Lung (tissue), 12 donors: ENCODE results near the gene FAM117B. TPM values are rescaled to one million over a fixed set of nuclear protein-coding genes. Genes with fewer than 3 reads are reported as not detected.

Experiments used
- ATAC-seq: fragments of 200-7000 bp; cut with Tn5 transposase; one replicate; pipeline ENCODE4 v1.9.1; 2020; ENCODE audit warnings: moderate number of reproducible peaks; ENCODE audit not compliant: insufficient read depth, low FRiP score
- DNase-seq, 3 donors: peaks; one replicate each; pipeline ENCODE4 v3.0.0-alpha.2; 2013 to 2017
- H3K27ac ChIP-seq, 2 donors: one replicate each; pipeline ENCODE4 v1.5.1; 2013; ENCODE audit warnings: mild to moderate bottlenecking in 2 of 2, moderate library complexity in 2 of 2, control low read depth in 1 of 2, inconsistent platforms in 1 of 2, low read depth in 1 of 2, low read length in 1 of 2
- H3K27me3 ChIP-seq, 3 donors: one replicate each; pipeline ENCODE4 v1.5.1; 2013; ENCODE audit warnings: low read length in 2 of 3; ENCODE audit not compliant: control insufficient read depth in 3 of 3, insufficient read depth in 3 of 3
- H3K36me3 ChIP-seq, 4 donors: one replicate each; pipeline ENCODE4 v1.5.1; 2013; ENCODE audit warnings: low read length in 4 of 4, mild to moderate bottlenecking in 1 of 4, moderate library complexity in 1 of 4; ENCODE audit not compliant: control insufficient read depth in 4 of 4, insufficient read depth in 4 of 4
- H3K4me1 ChIP-seq, 5 donors: one replicate each; pipeline ENCODE4 v1.5.1; 2013; ENCODE audit warnings: low read length in 5 of 5, mild to moderate bottlenecking in 2 of 5, moderate library complexity in 1 of 5; ENCODE audit not compliant: control insufficient read depth in 5 of 5, insufficient read depth in 5 of 5
- H3K4me3 ChIP-seq: one replicate; pipeline ENCODE4 v1.5.1; 2013; ENCODE audit warnings: mild to moderate bottlenecking, control low read depth, moderate library complexity
- H3K9ac ChIP-seq, 2 donors: one replicate each; pipeline ENCODE4 v1.5.1; 2013; ENCODE audit warnings: low read length in 2 of 2, control low read depth in 1 of 2; ENCODE audit not compliant: insufficient read depth in 1 of 2
- H3K9me3 ChIP-seq, 4 donors: one replicate each; pipeline ENCODE4 v1.5.1; 2013; ENCODE audit warnings: low read length in 3 of 4, mild to moderate bottlenecking in 1 of 4, moderate library complexity in 1 of 4; ENCODE audit not compliant: control insufficient read depth in 4 of 4, insufficient read depth in 3 of 4
- CTCF ChIP-seq: IDR thresholded peaks from 2 replicates; pipeline ENCODE4 v1.5.1; 2012; ENCODE audit warnings: mild to moderate bottlenecking; ENCODE audit errors: control extremely low read depth, extremely low read depth
- WGBS, 2 donors: extraction: QIAGEN DNeasy Blood & Tissue Kit; methylation state at CpG; one replicate each; pipeline ENCODE4 v1.1.7; 2013; 5-methylcytosine and 5-hydroxymethylcytosine counted together
- polyA plus RNA-seq, 2 donors: library from polyadenylated mRNA; stranded (reverse); fragments of 200-250 nt; gene quantifications; one replicate each; pipeline ENCODE4 v1.2.1, GENCODE V29; 2013
- total RNA-seq, 2 donors: library from RNA; depleted of rRNA in 1 of 2; stranded (reverse); fragments of >200 nt in 1 of 2; gene quantifications; one replicate each; pipeline ENCODE4 v1.2.1, GENCODE V29; 2014 to 2021
- donor health status: control.
- donor health status: control.
- donor health status: Bipolar disorder and iron deficiency.
- donor health status: healthy.
- donor health status: DM: yes; HTN: yes; CAD: no.

FAM117B gene
- total and polyA plus RNA-seq, 4 donors: 1.4 to 19.9 (median 4.5) TPM

GRCh38 chr2:202760848-202761247, 126.1 kb downstream of the FAM117B start:
- H3K9ac ChIP-seq: no peak overlapping the region
- DNase-seq: no peak
- no peaks in the 10 kb centered on the region for H3K27me3 ChIP-seq
- peak overlapping the region in 1 of 2 donors; percentile 15 for H3K27ac ChIP-seq
- H3K9me3 ChIP-seq: no peaks in the 10 kb centered on the region
- H3K4me3 ChIP-seq: no peak overlapping the region
- TF ChIP-seq CTCF: no peak
- H3K4me1 ChIP-seq: peaks cover 0 to 7% (median 2%) of the 10 kb centered on the region in 5 donors
- H3K36me3 ChIP-seq: peaks cover 0 to 23% (median 14%) of the 10 kb centered on the region in 4 donors
- WGBS, 2 donors: 64 to 79% methylated on average over 2 of the region's 2 CpGs
- ATAC-seq: no peak

- DNase-seq: peak; percentile 22 to 81 (median 72)
- WGBS, 2 donors: 26 to 57% methylated on average over 4 of the region's 4 CpGs
- Histone ChIP-seq H3K36me3 (peaks cover 0 to 28% (median 12%) of the 10 kb centered on the region in 4 donors), H3K9me3 (no peaks in the 10 kb centered on the region), H3K4me1 (peaks cover 0 to 7% (median 2%) of the 10 kb centered on the region in 5 donors), H3K4me3 (no peak overlapping the region), H3K27me3 (no peaks in the 10 kb centered on the region), H3K27ac (no peak overlapping the region), H3K9ac (no peak overlapping the region)
- ATAC-seq: no peak
- TF ChIP-seq CTCF: no peak
Measured at GRCh38 chr2:202762556-202762955, 127.8 kb downstream of the FAM117B start.

GRCh38 chr2:202763916-202764315, 129.1 kb downstream of the FAM117B start:
- Histone ChIP-seq H3K36me3 (peaks cover 0 to 24% (median 9%) of the 10 kb centered on the region in 4 donors), H3K9ac (no peak overlapping the region), H3K4me1 (peaks cover 0 to 9% (median 2%) of the 10 kb centered on the region in 5 donors), H3K4me3 (no peak overlapping the region), H3K9me3 (no peaks in the 10 kb centered on the region), H3K27ac (no peak overlapping the region), H3K27me3 (no peaks in the 10 kb centered on the region)
- no peak for TF ChIP-seq CTCF
- DNase-seq (no peak), ATAC-seq (no peak)
- WGBS, 2 donors: 56 to 89% methylated on average over 1 of the region's 1 CpG

GRCh38 chr2:202764991-202765390, 130.2 kb downstream of the FAM117B start:
- Histone ChIP-seq H3K9me3 (no peaks in the 10 kb centered on the region), H3K9ac (no peak overlapping the region), H3K36me3 (peaks cover 0 to 22% (median 8%) of the 10 kb centered on the region in 4 donors), H3K27me3 (no peaks in the 10 kb centered on the region), H3K4me1 (peaks cover 0 to 20% (median 2%) of the 10 kb centered on the region in 5 donors), H3K4me3 (no peak overlapping the region), H3K27ac (no peak overlapping the region)
- TF ChIP-seq CTCF: no peak
- no peak for DNase-seq
- 94 to 98% methylated on average over 3 of the region's 3 CpGs for WGBS, 2 donors
- ATAC-seq: no peak
